CD4-positive, alpha-beta T cell treated with Interferon alpha-2 for 1 hour (primary cell): ENCODE data around the gene ABCB4.

ENCODE experiments used
- DNase-seq, 2 donors: peaks; one replicate each; pipeline ENCODE4 v3.0.0-alpha.2; 2020 to 2022

The ABCB4 gene

GRCh38 chr7:87416682-87417587 is 58.5 kb downstream of the ABCB4 start:
- DNase-seq, result peak; percentile 52 to 81

DNA sequence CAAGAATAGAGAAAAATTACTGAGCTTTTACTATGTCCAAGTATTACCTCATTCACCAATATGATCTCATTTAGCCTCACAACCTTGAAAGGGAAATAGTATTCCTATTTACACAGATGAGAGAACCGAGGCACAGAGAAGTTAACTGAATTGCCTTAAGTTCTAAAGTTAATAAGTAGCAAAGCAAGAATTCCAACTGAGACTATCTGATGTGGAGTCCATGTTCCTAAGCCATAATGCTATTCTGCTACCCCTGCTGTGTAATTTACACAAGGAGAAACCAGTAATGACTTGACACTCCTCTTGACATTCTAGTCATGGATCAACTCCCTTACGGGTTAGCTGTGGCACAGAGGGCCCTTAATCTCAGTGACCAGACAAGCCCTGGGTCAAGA is 60.7 kb downstream of the ABCB4 start:
- DNase-seq, result no peak

GRCh38 chr7:87413951-87414793 is 61.3 kb downstream of the ABCB4 start:
- DNase-seq, result no peak

GRCh38 chr7:87413029-87413428 is 62.5 kb downstream of the ABCB4 start:
- DNase-seq, result no peak

GRCh38 chr7:87411186-87411585 is 64.3 kb downstream of the ABCB4 start:
- no peak for DNase-seq

- no peak for DNase-seq
Measured at GRCh38 chr7:87404674-87405073, 70.8 kb downstream of the ABCB4 start.

DNA sequence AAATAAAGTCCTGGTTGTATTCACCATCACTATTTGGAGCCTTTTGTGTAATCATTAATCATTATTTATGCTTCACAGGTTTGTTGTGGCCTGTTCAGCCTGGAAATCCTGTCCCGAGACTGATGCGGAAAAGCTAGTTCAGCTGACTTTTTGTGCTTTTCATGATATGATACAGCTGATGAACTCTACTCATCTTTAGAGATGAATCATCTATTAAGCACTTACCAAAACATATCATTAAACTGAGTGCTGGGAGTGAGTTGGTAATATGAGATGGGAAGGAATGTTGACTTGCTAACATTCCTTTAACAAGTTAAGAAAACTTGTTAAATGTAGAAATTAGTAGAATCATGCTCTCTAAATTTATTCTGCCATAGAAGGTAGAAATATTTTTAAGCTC is 77.0 kb downstream of the ABCB4 start:
- no peak for DNase-seq

DNA sequence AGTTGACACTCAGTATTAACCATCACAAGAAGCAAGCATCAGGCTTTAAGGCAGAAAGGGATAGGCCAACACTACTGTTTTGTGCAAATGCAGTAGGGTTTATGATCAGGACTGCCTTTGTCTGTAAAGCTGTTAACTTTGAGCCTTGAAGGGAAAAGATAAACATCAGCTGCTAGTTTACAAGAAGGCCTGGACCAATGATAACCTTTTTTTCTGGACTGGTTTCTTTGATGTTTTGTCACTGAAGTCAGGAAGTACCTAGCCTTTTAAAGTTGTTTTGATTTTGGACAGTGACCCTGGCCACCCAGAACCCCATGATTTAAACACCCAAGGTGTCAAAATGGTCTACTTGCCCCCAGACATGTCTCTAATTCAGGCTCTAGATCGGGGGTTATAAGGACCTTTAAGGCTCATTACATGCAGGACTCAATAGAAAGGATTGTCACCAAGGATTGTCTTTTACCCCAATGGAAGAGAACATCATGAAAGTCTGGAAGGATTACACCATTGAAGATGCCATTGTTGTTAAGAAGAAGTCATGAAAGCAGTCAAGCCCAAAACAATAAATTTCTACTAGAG is 79.9 kb downstream of the ABCB4 start:
- no peak for DNase-seq

DNA sequence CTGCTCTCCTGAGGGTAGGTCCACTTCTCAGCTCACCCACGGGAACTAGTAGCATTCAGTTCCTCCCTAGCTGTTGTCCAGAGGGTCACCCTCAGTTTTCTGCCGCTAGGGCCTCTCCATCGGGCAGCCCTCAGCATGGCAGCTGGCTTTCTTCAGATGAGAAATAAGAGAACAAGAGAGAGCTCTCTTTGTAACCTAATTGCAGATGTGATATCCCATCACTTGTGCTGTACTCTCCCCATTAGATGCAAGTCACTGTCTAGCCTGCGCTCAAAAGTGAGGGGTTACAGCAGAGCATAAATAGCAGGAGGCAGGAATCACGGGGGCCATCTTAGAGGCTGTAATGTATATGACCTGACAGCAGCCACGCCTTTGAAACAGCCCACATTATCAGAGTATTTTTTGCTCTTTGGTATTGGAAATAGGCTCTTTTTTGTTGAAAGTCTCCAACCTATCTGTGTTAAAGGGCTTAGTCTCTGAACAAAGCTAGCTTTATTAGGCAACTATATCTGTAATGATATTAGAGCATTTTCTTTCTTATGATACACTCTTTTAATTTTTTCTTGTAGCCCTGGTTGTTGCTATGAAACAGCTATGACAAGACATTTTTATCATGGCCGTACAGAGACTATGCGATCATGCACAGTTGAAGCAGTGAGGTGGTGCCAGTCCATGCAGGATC is 84.3 kb downstream of the ABCB4 start:
- DNase-seq, result no peak

DNA sequence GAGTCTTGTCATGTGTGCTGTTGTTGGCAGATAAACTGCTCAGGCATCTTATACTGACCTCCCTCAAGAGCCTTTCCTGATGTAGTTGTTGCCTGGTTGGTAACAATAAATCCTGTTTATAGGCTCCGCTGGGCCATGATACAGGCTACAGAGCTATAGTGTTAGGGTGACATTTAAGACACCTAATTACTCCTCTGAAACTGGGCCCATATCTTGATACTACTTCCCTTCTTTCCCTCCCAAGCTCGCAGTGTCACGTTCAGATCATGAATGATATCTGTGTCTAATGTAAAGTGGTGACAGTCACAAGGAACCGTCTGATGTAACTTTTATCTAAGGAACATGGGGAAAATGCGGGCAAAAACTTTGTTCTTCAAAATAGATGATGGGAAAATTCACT is 94.6 kb downstream of the ABCB4 start:
- no peak for DNase-seq

GRCh38 chr7:87375662-87376435 is 99.6 kb downstream of the ABCB4 start:
- no peak for DNase-seq

- no peak for DNase-seq
Measured at GRCh38 chr7:87370660-87371180, 104.8 kb downstream of the ABCB4 start.

GRCh38 chr7:87369216-87369615 is 106.3 kb downstream of the ABCB4 start:
- peak; percentile 15 to 68 for DNase-seq

- no peak for DNase-seq
Measured at GRCh38 chr7:87364246-87364645, 111.2 kb downstream of the ABCB4 start.

- DNase-seq, result no peak
Measured at GRCh38 chr7:87363342-87363741, 112.1 kb downstream of the ABCB4 start.

GRCh38 chr7:87361320-87361719 is 114.2 kb downstream of the ABCB4 start:
- no peak for DNase-seq

DNA sequence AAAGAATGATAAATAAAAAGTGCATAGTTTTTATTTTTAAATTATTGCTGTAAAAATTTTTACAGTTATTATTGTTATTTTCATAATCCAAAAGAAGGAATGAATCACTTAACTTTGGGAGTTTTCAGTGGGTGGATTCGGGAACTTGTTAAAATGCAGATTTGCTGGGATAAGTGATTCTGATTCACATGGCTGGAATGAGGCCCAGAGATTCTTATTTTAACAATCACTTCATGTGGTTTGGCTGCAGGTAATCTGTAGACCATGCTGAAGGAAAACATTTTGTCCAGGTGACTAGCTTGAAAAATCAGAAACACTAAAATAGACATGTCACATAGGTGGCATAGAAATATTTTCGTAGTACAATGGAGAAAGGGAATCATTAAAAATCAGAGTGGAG is 116.1 kb downstream of the ABCB4 start:
- no peak for DNase-seq

DNA sequence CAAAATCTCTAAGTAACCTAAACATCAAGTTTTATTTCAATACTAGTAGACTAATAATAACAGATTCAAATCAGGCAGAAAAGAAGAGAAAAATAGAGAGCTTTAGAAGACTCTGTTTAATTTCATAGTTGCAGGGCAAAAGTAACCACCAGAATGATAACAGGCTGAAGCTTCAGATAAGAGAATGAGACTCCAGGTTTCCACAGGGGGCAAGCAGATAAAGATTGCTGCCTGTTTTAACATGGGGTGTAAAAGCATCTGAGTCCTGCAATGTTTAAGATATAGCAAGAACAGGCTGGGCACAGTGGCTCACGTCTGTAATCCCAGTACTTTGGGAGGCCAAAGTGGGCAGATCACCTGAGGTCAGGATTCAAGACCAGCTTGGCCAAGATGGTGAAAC is 119.0 kb downstream of the ABCB4 start:
- no peak for DNase-seq

DNA sequence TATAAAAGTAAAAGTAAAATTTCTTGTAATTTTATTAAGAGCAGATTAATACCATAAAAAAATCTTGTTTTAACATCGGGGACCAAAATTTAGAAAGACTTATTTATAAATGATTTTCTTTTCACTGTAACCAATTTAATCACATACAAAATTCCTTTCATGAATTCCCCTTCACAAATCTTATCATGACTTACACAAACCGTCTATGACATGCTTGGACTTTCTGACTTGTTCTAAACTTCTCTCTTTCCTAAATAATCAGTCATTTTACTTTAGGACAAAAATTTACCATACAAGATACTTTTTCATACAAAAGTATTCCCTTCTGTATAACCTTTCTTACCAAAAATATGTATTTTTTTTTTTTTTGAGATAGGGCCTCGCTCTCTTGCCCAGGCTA is 120.7 kb downstream of the ABCB4 start:
- no peak for DNase-seq
